Measurements from ENCODE around the gene CALHM1. TPM values are rescaled to one million over a fixed set of nuclear protein-coding genes. Genes with fewer than 3 reads are reported as not detected.
"Not testable (repeated sequence)": the region's sequence is repeated elsewhere in the genome, so short reads cannot be mapped to it uniquely, and the experiment has no call there.

CALHM1 gene
- total RNA-seq (2022) (not detected in 2 replicates), Bru-seq, nascent RNA (not detected), BruChase-seq, experiment 1, labeled RNA remaining after a 6-hour chase (not detected), BruChase-seq, experiment 2, labeled RNA remaining after a 2-hour chase (not detected)
- long read RNA-seq = 0 reads

GRCh38 chr10:103458720-103459119 is at the start of gene CALHM1:
Gene CALHM1 (minus strand): TSS chr10:103458900. CDS start chr10:103458751, 149 bp downstream.
- Mint-ChIP-seq H3K4me3 (ENCODE audit: low read depth, unreplicated experiment) (no peak within 1 kb of the TSS), H3K36me3 (ENCODE audit: insufficient read depth, unreplicated experiment) (no peaks in the 10 kb centered on the region), H3K27ac (ENCODE audit: unreplicated experiment) (no peak within 1 kb of the TSS), H3K4me1 (ENCODE audit: low read depth, unreplicated experiment) (no peaks in the 10 kb centered on the region), H3K9me3 (ENCODE audit: low read depth, unreplicated experiment) (no peaks in the 10 kb centered on the region), H3K27me3 (ENCODE audit: unreplicated experiment) (no peaks in the 10 kb centered on the region)
- CTCF ChIA-PET = no interaction called here
- no peak for TF ChIP-seq CTCF (IDR thresholded peaks at IDR 0.05; ENCODE audit: unreplicated experiment)
- no TSS peak for BruUV-seq (replicated peaks)
- intact Hi-C loops (cut with micrococcal nuclease; ENCODE audit: unreplicated experiment) = no loop called here
- DNase-seq = no peak

GRCh38 chr10:103507235-103508191 is 48.8 kb upstream of the CALHM1 start:
- BruUV-seq (replicated peaks) = no TSS peak
- CTCF ChIA-PET = no interaction called here

GRCh38 chr10:103506061-103506460 is 47.4 kb upstream of the CALHM1 start:
- H3K27me3 Mint-ChIP-seq (ENCODE audit: unreplicated experiment) = peaks cover 42% of the 10 kb centered on the region
- H3K27ac Mint-ChIP-seq (ENCODE audit: unreplicated experiment) = no peak overlapping the region
- CTCF ChIA-PET = no interaction called here
- no peak for DNase-seq
- BruUV-seq (replicated peaks) = no TSS peak
- H3K9me3 Mint-ChIP-seq (ENCODE audit: low read depth, unreplicated experiment) = no peaks in the 10 kb centered on the region
- no peak for TF ChIP-seq CTCF (IDR thresholded peaks at IDR 0.05; ENCODE audit: unreplicated experiment)
- intact Hi-C loops (cut with micrococcal nuclease; ENCODE audit: unreplicated experiment) = loop anchor here (10.0 kb wide), 1 partner anchor 69 kb away; no protein-coding TSS in a partner anchor
- H3K4me1 Mint-ChIP-seq (ENCODE audit: low read depth, unreplicated experiment) = peaks cover 18% of the 10 kb centered on the region
- H3K4me3 Mint-ChIP-seq (ENCODE audit: low read depth, unreplicated experiment) = no peak overlapping the region
- no peaks in the 10 kb centered on the region for H3K36me3 Mint-ChIP-seq (ENCODE audit: insufficient read depth, unreplicated experiment)

More at GRCh38 chr10:103507235-103508191, 48.8 kb upstream of the CALHM1 start:
- H3K9me3 Mint-ChIP-seq (ENCODE audit: low read depth, unreplicated experiment) = no peaks in the 10 kb centered on the region
- no peaks in the 10 kb centered on the region for H3K36me3 Mint-ChIP-seq (ENCODE audit: insufficient read depth, unreplicated experiment)
- no peak overlapping the region for H3K4me3 Mint-ChIP-seq (ENCODE audit: low read depth, unreplicated experiment)
- no peak overlapping the region for H3K27ac Mint-ChIP-seq (ENCODE audit: unreplicated experiment)
- H3K27me3 Mint-ChIP-seq (ENCODE audit: unreplicated experiment) = peaks cover 31% of the 10 kb centered on the region
- peaks cover 28% of the 10 kb centered on the region for H3K4me1 Mint-ChIP-seq (ENCODE audit: low read depth, unreplicated experiment)
- no peak for TF ChIP-seq CTCF (IDR thresholded peaks at IDR 0.05; ENCODE audit: unreplicated experiment)
- intact Hi-C loops (cut with micrococcal nuclease; ENCODE audit: unreplicated experiment) = loop anchor here (10.0 kb wide), 1 partner anchor 67 kb away; no protein-coding TSS in a partner anchor
- no peak for DNase-seq

GRCh38 chr10:103504181-103504783 is 45.6 kb upstream of the CALHM1 start:
- Mint-ChIP-seq H3K36me3 (ENCODE audit: insufficient read depth, unreplicated experiment) (no peaks in the 10 kb centered on the region), H3K9me3 (ENCODE audit: low read depth, unreplicated experiment) (no peaks in the 10 kb centered on the region), H3K27me3 (ENCODE audit: unreplicated experiment) (peaks cover 59% of the 10 kb centered on the region), H3K4me1 (ENCODE audit: low read depth, unreplicated experiment) (peaks cover 18% of the 10 kb centered on the region), H3K27ac (ENCODE audit: unreplicated experiment) (peak overlapping the region; percentile 50), H3K4me3 (ENCODE audit: low read depth, unreplicated experiment) (no peak overlapping the region)
- CTCF ChIA-PET = no interaction called here
- no TSS peak for BruUV-seq (replicated peaks)
- intact Hi-C loops (cut with micrococcal nuclease; ENCODE audit: unreplicated experiment) = loop anchor here (10.0 kb wide), 1 partner anchor 71 kb away; no protein-coding TSS in a partner anchor
- DNase-seq = peak; percentile 59
- TF ChIP-seq CTCF (IDR thresholded peaks at IDR 0.05; ENCODE audit: unreplicated experiment) = no peak

- BruUV-seq (replicated peaks); H3K36me3 Mint-ChIP-seq (ENCODE audit: insufficient read depth, unreplicated experiment); DNase-seq; H3K4me3 Mint-ChIP-seq (ENCODE audit: low read depth, unreplicated experiment); H3K9me3 Mint-ChIP-seq (ENCODE audit: low read depth, unreplicated experiment); H3K27ac Mint-ChIP-seq (ENCODE audit: unreplicated experiment): not testable (repeated sequence)
- Mint-ChIP-seq H3K27me3 (ENCODE audit: unreplicated experiment) (peaks cover 64% of the 10 kb centered on the region), H3K4me1 (ENCODE audit: low read depth, unreplicated experiment) (peaks cover 18% of the 10 kb centered on the region)
- CTCF ChIA-PET = interaction anchor here (1.0 kb wide), 1 partner anchor 9 kb away, joined by 4 read pairs; no protein-coding TSS in a partner anchor
- intact Hi-C loops (cut with micrococcal nuclease; ENCODE audit: unreplicated experiment) = loop anchor here (10.0 kb wide), 1 partner anchor 71 kb away; no protein-coding TSS in a partner anchor
Measured at GRCh38 chr10:103503777-103504176, 45.1 kb upstream of the CALHM1 start.
